Measurements from ENCODE around the gene MUC13. TPM values are rescaled to one million over a fixed set of nuclear protein-coding genes. Genes with fewer than 3 reads are reported as not detected.

Gene MUC13
- total RNA-seq, 2 experiments from 2014 or later: not detected

DNA sequence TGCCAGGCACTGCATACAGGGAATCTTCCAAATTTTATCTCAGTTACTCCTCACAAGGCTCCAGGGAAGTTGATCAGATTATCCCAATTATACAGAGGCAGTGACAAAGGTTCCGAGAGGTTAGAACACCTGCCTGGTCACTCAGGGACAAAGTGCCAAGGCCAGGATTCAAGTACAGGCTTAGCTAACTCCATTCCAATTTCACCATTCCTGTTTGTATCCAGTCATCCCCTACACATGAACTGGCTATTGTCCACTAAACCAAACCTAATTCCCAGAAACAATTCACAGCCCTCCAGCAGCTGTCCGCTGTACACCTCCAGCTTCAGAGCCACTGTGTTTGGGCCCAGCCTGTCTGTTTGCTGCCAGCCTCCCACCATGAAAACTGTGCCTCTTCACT is 16.0 kb downstream of the MUC13 start:
- intact Hi-C loops (cut with micrococcal nuclease; ENCODE audit: unreplicated experiment): no loop called here
- Histone ChIP-seq H4K20me1 (ENCODE audit: insufficient read depth, low read length) (no peaks in the 10 kb centered on the region), H3K9me3 (ENCODE audit: low read length) (no peaks in the 10 kb centered on the region), H3K36me3 (ENCODE audit: insufficient read depth, low read length) (no peaks in the 10 kb centered on the region), H3K4me1 (ENCODE audit: insufficient read depth, low read length, poor library complexity, severe bottlenecking) (no peaks in the 10 kb centered on the region), H3K4me2 (ENCODE audit: low read length) (no peak overlapping the region), H3K27ac (ENCODE audit: low read depth, low read length, poor library complexity, severe bottlenecking) (no peak overlapping the region), H3K9me2 (ENCODE audit: insufficient read depth, low read length) (no peaks in the 10 kb centered on the region), H3K4me3 (ENCODE audit: low read depth, low read length, poor library complexity, severe bottlenecking) (no peak overlapping the region), H2AFZ (ENCODE audit: low read length) (no peak overlapping the region), H3K79me2 (ENCODE audit: insufficient read depth, low read depth, low read length) (no peaks in the 10 kb centered on the region)
- TF ChIP-seq, protein P1, sequence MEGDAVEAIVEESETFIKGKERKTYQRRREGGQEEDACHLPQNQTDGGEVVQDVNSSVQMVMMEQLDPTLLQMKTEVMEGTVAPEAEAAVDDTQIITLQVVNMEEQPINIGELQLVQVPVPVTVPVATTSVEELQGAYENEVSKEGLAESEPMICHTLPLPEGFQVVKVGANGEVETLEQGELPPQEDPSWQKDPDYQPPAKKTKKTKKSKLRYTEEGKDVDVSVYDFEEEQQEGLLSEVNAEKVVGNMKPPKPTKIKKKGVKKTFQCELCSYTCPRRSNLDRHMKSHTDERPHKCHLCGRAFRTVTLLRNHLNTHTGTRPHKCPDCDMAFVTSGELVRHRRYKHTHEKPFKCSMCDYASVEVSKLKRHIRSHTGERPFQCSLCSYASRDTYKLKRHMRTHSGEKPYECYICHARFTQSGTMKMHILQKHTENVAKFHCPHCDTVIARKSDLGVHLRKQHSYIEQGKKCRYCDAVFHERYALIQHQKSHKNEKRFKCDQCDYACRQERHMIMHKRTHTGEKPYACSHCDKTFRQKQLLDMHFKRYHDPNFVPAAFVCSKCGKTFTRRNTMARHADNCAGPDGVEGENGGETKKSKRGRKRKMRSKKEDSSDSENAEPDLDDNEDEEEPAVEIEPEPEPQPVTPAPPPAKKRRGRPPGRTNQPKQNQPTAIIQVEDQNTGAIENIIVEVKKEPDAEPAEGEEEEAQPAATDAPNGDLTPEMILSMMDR (conservative IDR thresholded peaks at IDR 0.05; ENCODE audit: low read length): no peak
- no peak for TF ChIP-seq EZH2phosphoT487 (IDR thresholded peaks at IDR 0.05; ENCODE audit: borderline replicate concordance, low read depth, low read length)
- no peak for DNase-seq (ENCODE audit: low spot score)
- CTCF ChIA-PET (ENCODE audit: unreplicated experiment): no interaction called here
- BruUV-seq (replicated peaks): no TSS peak
- POLR2A ChIA-PET: interaction anchor here (1.1 kb wide), 1 partner anchor 12 kb away, joined by 3 read pairs; no protein-coding TSS in a partner anchor

DNA sequence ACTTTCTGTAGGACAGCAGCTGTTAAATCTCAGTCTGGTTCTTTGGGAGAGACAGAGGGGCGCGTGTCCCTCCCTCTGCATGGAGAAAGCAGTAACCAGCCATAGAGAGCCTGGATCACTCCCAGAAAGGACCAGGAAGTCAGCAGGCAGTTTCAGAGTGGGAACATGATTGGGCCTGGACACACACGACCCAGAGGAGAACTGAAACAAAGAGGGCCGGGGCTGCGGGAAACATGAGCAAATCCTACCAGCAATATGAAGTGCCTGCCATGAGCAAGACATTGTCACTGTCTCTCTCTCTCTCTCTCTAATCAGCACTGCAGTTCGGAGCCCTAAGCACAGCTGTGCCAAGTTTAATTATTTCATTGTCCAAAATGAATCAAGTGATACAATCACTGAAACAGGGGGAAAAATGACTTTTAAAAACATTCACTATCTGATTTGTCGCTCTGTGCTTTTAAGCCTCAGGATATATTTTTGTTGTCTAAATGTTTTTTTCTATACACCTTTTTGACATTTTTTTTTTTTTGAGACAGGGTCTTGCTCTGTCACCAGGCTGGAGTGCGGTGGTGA is 17.6 kb downstream of the MUC13 start:
- DNase-seq (ENCODE audit: low spot score): no peak
- BruUV-seq (replicated peaks): no TSS peak
- ChIA-PET CTCF (ENCODE audit: unreplicated experiment) (no interaction called here), POLR2A (no interaction called here)
- Histone ChIP-seq H3K4me2 (ENCODE audit: low read length) (no peak overlapping the region), H3K4me1 (ENCODE audit: insufficient read depth, low read length, poor library complexity, severe bottlenecking) (no peaks in the 10 kb centered on the region), H3K79me2 (ENCODE audit: insufficient read depth, low read depth, low read length) (no peaks in the 10 kb centered on the region), H3K9me3 (ENCODE audit: low read length) (no peaks in the 10 kb centered on the region), H3K9me2 (ENCODE audit: insufficient read depth, low read length) (no peaks in the 10 kb centered on the region), H3K27ac (ENCODE audit: low read depth, low read length, poor library complexity, severe bottlenecking) (no peak overlapping the region), H4K20me1 (ENCODE audit: insufficient read depth, low read length) (no peaks in the 10 kb centered on the region), H3K36me3 (ENCODE audit: insufficient read depth, low read length) (no peaks in the 10 kb centered on the region), H3K4me3 (ENCODE audit: low read depth, low read length, poor library complexity, severe bottlenecking) (no peak overlapping the region), H2AFZ (ENCODE audit: low read length) (no peak overlapping the region)
- TF ChIP-seq EZH2phosphoT487 (IDR thresholded peaks at IDR 0.05; ENCODE audit: borderline replicate concordance, low read depth, low read length): no peak
- TF ChIP-seq, protein P1 (conservative IDR thresholded peaks at IDR 0.05; ENCODE audit: low read length): no peak
- intact Hi-C loops (cut with micrococcal nuclease; ENCODE audit: unreplicated experiment): no loop called here

DNA sequence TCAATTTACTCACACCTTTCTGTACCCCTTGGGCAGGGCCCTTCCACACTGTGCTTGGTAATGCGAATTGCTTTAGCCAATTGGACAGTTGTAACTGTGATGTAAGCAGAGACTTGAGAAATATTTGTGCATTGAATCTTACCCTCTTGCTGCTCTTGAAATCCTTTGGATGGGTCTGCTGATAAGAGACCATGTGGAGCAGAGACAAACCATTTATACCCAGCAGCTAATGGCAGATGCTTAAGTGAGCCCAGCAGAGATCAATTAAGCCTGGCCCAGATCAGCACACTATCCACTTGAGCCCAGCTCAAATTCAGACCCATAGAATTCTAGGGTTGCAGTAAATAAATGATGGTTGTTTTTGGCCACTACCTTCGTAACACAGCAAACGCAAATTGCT is 19.3 kb downstream of the MUC13 start:
- H4K20me1 ChIP-seq (ENCODE audit: insufficient read depth, low read length): no peaks in the 10 kb centered on the region
- H3K9me3 ChIP-seq (ENCODE audit: low read length): no peaks in the 10 kb centered on the region
- POLR2A ChIA-PET: no interaction called here
- H3K27ac ChIP-seq (ENCODE audit: low read depth, low read length, poor library complexity, severe bottlenecking): no peak overlapping the region
- no peaks in the 10 kb centered on the region for H3K36me3 ChIP-seq (ENCODE audit: insufficient read depth, low read length)
- no peak overlapping the region for H2AFZ ChIP-seq (ENCODE audit: low read length)
- H3K4me1 ChIP-seq (ENCODE audit: insufficient read depth, low read length, poor library complexity, severe bottlenecking): no peaks in the 10 kb centered on the region
- no peak overlapping the region for H3K4me3 ChIP-seq (ENCODE audit: low read depth, low read length, poor library complexity, severe bottlenecking)
- TF ChIP-seq, protein P1 (conservative IDR thresholded peaks at IDR 0.05; ENCODE audit: low read length): no peak
- no peak for TF ChIP-seq EZH2phosphoT487 (IDR thresholded peaks at IDR 0.05; ENCODE audit: borderline replicate concordance, low read depth, low read length)
- H3K79me2 ChIP-seq (ENCODE audit: insufficient read depth, low read depth, low read length): no peaks in the 10 kb centered on the region
- intact Hi-C loops (cut with micrococcal nuclease; ENCODE audit: unreplicated experiment): no loop called here
- no peak for DNase-seq (ENCODE audit: low spot score)
- no peak overlapping the region for H3K4me2 ChIP-seq (ENCODE audit: low read length)
- no TSS peak for BruUV-seq (replicated peaks)
- CTCF ChIA-PET (ENCODE audit: unreplicated experiment): no interaction called here
- H3K9me2 ChIP-seq (ENCODE audit: insufficient read depth, low read length): no peaks in the 10 kb centered on the region
